DOHH2 (cell line): ENCODE measurements around the gene LACTB.

Experiments
- H3F3A ChIP-seq: fragments of 200-600 bp; sonication (generic), shearing (Covaris generic); 2 replicates; pipeline ENCODE4 v1.6.0; 2016; ENCODE audit warnings: antibody characterized with exemption, mild to moderate bottlenecking; ENCODE audit not compliant: control insufficient read depth, insufficient read depth
- H3K27ac ChIP-seq: fragments of 200-600 bp; sonication (generic); 2 replicates; pipeline ENCODE4 v1.5.1; 2014; ENCODE audit warnings: low read depth, mild to moderate bottlenecking, low read length, moderate library complexity
- H3K27me3 ChIP-seq: fragments of 200-600 bp; sonication (generic); 2 replicates; pipeline ENCODE4 v1.6.1; 2014; ENCODE audit warnings: mild to moderate bottlenecking, low read length, mixed read lengths; ENCODE audit not compliant: control insufficient read depth
- H3K36me3 ChIP-seq: fragments of 200-600 bp; sonication (generic); 2 replicates; pipeline ENCODE4 v1.6.1; 2014; ENCODE audit warnings: mild to moderate bottlenecking, low read length, moderate library complexity, mixed read lengths; ENCODE audit not compliant: control insufficient read depth
- H3K4me1 ChIP-seq: fragments of 200-600 bp; sonication (generic); 2 replicates; pipeline ENCODE4 v1.6.1; 2014; ENCODE audit warnings: mild to moderate bottlenecking, low read length, mixed read lengths; ENCODE audit not compliant: control insufficient read depth
- H3K4me2 ChIP-seq: fragments of 200-600 bp; sonication (generic); 2 replicates; pipeline ENCODE4 v1.6.0; 2014; ENCODE audit warnings: mild to moderate bottlenecking, low read length, moderate library complexity
- H3K4me3 ChIP-seq: fragments of 200-600 bp; sonication (generic); 2 replicates; pipeline ENCODE4 v1.5.1; 2014; ENCODE audit warnings: mild to moderate bottlenecking, low read length, mixed read lengths
- H3K79me2 ChIP-seq: fragments of 200-600 bp; sonication (generic); 2 replicates; pipeline ENCODE4 v1.6.1; 2014; ENCODE audit warnings: mild to moderate bottlenecking, low read length, mixed read lengths; ENCODE audit not compliant: control insufficient read depth
- H3K9me2 ChIP-seq: fragments of 200-600 bp; sonication (generic); replicated peaks from 2 replicates; pipeline ENCODE4 v1.6.1; 2014; ENCODE audit warnings: mild to moderate bottlenecking, low read length, mixed read lengths; ENCODE audit not compliant: control insufficient read depth
- H3K9me3 ChIP-seq: fragments of 200-600 bp; sonication (generic); 2 replicates; pipeline ENCODE4 v1.6.1; 2014; ENCODE audit warnings: antibody characterized with exemption, low read length, mixed read lengths; ENCODE audit not compliant: control insufficient read depth, insufficient read depth
- H4K20me1 ChIP-seq: fragments of 200-600 bp; sonication (generic); 2 replicates; pipeline ENCODE4 v1.6.0; 2014; ENCODE audit warnings: low read depth, mild to moderate bottlenecking, antibody characterized with exemption, low read length, moderate library complexity; ENCODE audit not compliant: control insufficient read depth, insufficient read depth
- EZH2phosphoT487 ChIP-seq: fragments of 200-600 bp; sonication (generic); IDR thresholded peaks from 2 replicates; pipeline ENCODE4 v1.6.1; 2017; ENCODE audit warnings: borderline replicate concordance, mild to moderate bottlenecking, antibody characterized with exemption, low read length, moderate library complexity, mixed read lengths
- TF ChIP-seq, protein P1 (sequence below): fragments of 200-600 bp; sonication (generic); IDR thresholded peaks from one replicate; pipeline ENCODE4 v1.5.1; 2014; ENCODE audit warnings: antibody characterized with exemption, mild to moderate bottlenecking, low read depth, low read length; ENCODE audit not compliant: poor library complexity, severe bottlenecking

LACTB gene

DNA sequence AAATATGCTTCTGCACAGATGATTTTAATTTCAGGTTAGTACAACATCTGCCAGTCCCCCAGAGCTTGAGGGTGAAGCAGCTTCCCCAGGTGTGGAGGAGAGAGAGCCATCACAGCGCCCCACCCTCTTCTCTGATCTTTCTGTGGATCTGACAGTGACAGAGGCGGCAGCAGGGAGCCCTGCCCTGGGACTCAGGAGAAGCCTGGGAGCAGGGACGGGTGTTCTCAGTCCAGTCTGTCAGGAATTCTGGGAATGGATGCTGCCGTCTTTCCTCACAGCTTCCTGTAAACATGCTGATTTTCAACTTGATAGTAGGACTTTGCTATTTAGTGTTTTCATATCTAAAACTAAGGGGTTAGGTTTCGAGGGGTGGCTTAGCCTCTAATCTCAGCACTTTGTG, 56.4 kb downstream of the LACTB start:
- Histone ChIP-seq H3K36me3 (no peaks in the 10 kb centered on the region), H3K9me2 (no peaks in the 10 kb centered on the region), H3F3A (no peaks in the 10 kb centered on the region), H3K4me3 (no peak overlapping the region), H3K4me1 (no peaks in the 10 kb centered on the region), H3K27ac (no peak overlapping the region), H3K9me3 (no peaks in the 10 kb centered on the region), H3K27me3 (no peaks in the 10 kb centered on the region; the same call in 1 of the 2 replicates), H3K79me2 (no peaks in the 10 kb centered on the region), H3K4me2 (no peak overlapping the region), H4K20me1 (no peaks in the 10 kb centered on the region)
- TF ChIP-seq, protein P1, sequence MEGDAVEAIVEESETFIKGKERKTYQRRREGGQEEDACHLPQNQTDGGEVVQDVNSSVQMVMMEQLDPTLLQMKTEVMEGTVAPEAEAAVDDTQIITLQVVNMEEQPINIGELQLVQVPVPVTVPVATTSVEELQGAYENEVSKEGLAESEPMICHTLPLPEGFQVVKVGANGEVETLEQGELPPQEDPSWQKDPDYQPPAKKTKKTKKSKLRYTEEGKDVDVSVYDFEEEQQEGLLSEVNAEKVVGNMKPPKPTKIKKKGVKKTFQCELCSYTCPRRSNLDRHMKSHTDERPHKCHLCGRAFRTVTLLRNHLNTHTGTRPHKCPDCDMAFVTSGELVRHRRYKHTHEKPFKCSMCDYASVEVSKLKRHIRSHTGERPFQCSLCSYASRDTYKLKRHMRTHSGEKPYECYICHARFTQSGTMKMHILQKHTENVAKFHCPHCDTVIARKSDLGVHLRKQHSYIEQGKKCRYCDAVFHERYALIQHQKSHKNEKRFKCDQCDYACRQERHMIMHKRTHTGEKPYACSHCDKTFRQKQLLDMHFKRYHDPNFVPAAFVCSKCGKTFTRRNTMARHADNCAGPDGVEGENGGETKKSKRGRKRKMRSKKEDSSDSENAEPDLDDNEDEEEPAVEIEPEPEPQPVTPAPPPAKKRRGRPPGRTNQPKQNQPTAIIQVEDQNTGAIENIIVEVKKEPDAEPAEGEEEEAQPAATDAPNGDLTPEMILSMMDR, result no peak
- TF ChIP-seq EZH2phosphoT487, result no peak

DNA sequence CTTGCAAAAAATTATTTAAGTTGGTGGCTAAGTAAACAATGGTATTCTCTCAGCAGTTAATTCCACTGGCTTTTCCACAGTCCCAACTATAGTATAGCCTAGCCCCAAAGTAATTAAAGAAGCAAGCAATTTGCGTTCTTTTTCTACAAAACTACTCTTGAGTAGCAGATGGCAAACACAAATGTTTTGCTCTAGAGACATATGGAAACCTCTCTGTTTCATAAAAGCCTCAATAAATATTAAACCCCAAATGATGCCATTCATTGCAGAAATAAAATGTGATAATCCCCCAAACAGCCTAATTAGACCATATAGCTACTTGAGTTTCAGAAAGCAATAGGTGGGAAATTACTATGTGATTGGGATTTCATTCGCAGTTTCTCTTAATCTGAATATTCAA, 59.1 kb downstream of the LACTB start:
- H3F3A ChIP-seq, result no peaks in the 10 kb centered on the region
- no peaks in the 10 kb centered on the region for H3K4me1 ChIP-seq
- H3K9me3 ChIP-seq, result no peaks in the 10 kb centered on the region
- TF ChIP-seq, protein P1, result no peak
- TF ChIP-seq EZH2phosphoT487, result no peak
- H3K27ac ChIP-seq, result no peak overlapping the region
- H3K79me2 ChIP-seq, result no peaks in the 10 kb centered on the region
- peaks cover 2% of the 10 kb centered on the region for H3K27me3 ChIP-seq
- no peaks in the 10 kb centered on the region for H3K36me3 ChIP-seq
- H3K4me2 ChIP-seq, result no peak overlapping the region
- H4K20me1 ChIP-seq, result no peaks in the 10 kb centered on the region
- H3K4me3 ChIP-seq, result no peak overlapping the region
- H3K9me2 ChIP-seq, result no peaks in the 10 kb centered on the region

DNA sequence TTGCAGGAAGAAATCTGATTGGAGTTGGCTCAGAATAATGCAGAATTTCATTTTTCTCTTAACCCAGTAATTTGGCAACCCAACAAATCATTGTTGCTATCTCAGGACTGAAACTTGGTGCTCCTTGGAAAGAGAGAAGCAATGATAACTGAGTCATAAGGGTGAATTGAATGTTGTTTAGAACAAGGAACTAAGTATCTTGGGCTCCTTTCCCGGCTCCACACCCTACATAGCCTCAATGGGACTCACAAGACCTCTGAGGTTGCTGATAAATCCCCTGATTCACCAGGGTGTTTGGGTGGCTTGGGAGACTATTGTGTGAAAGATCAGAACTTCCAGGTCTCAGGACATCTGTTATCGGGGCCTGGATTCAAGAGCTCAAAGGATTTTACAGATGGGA, 60.0 kb downstream of the LACTB start:
- Histone ChIP-seq H3K9me2 (no peaks in the 10 kb centered on the region), H3K4me1 (no peaks in the 10 kb centered on the region), H3K79me2 (no peaks in the 10 kb centered on the region), H3K27me3 (peaks cover 6% of the 10 kb centered on the region), H3K27ac (no peak overlapping the region), H3K4me2 (no peak overlapping the region), H3K9me3 (no peaks in the 10 kb centered on the region), H3K36me3 (no peaks in the 10 kb centered on the region), H3F3A (no peaks in the 10 kb centered on the region), H3K4me3 (no peak overlapping the region), H4K20me1 (no peaks in the 10 kb centered on the region)
- TF ChIP-seq EZH2phosphoT487, result no peak
- TF ChIP-seq, protein P1, result no peak

DNA sequence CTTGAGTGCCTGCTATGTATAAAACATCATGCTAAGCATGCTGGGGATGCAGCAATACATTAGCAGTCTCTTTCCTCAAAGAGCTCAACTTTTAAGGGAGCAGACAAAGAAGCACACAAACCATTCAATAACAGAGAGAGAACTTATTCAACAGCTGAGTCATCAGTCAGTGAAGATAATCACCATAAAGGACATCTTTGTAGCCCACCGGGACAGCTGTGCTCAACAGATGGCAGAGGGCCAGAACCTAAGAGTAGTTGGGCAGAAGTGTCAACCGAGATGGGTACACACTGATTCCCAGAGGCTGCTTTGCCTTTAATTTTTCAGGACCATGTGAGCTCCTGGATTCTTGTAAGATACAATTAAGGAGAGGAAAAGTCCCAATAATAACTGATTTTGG, 63.5 kb downstream of the LACTB start:
- Histone ChIP-seq H3F3A (no peaks in the 10 kb centered on the region), H3K4me2 (no peak overlapping the region), H3K4me3 (no peak overlapping the region), H4K20me1 (no peaks in the 10 kb centered on the region), H3K36me3 (no peaks in the 10 kb centered on the region), H3K27ac (no peak overlapping the region), H3K9me2 (no peaks in the 10 kb centered on the region), H3K4me1 (peaks cover 13% of the 10 kb centered on the region), H3K27me3 (peaks cover 6% of the 10 kb centered on the region), H3K79me2 (peaks cover 8% of the 10 kb centered on the region), H3K9me3 (no peaks in the 10 kb centered on the region)
- TF ChIP-seq, protein P1, result no peak
- TF ChIP-seq EZH2phosphoT487, result no peak
